H9 (cell line): Measurements from ENCODE around the gene LDLRAD4. TPM values are rescaled to one million over a fixed set of nuclear protein-coding genes. Genes with fewer than 3 reads are reported as not detected.

Source experiments
- DNase-seq: peaks from one replicate; pipeline ENCODE4 v3.0.0-alpha.2; 2017
- H2AFZ ChIP-seq: one replicate; pipeline ENCODE4 v1.6.1; 2013; ENCODE audit warnings: mild to moderate bottlenecking, low read length, control low read depth, moderate library complexity
- H2AK5ac ChIP-seq: 2 replicates; pipeline ENCODE4 v1.6.1; 2013; ENCODE audit warnings: low read length, control low read depth, mixed read lengths; ENCODE audit not compliant: insufficient read length
- H2BK120ac ChIP-seq: one replicate; pipeline ENCODE4 v1.6.1; 2013; ENCODE audit warnings: low read depth, mild to moderate bottlenecking, low read length, control low read depth, inconsistent platforms; ENCODE audit not compliant: poor library complexity, severe bottlenecking
- H2BK12ac ChIP-seq: 2 replicates; pipeline ENCODE4 v1.6.1; 2013; ENCODE audit warnings: low read length, control low read depth, mixed read lengths, low read depth; ENCODE audit not compliant: insufficient read length
- H2BK15ac ChIP-seq: 2 replicates; pipeline ENCODE4 v1.6.1; 2013; ENCODE audit warnings: low read depth, low read length, control low read depth
- H2BK20ac ChIP-seq: one replicate; pipeline ENCODE4 v1.6.1; 2013; ENCODE audit warnings: low read depth, mild to moderate bottlenecking, low read length, control low read depth, inconsistent platforms; ENCODE audit not compliant: poor library complexity, severe bottlenecking
- H2BK5ac ChIP-seq: 2 replicates; pipeline ENCODE4 v1.6.1; 2013; ENCODE audit warnings: low read length, control low read depth, mixed read lengths; ENCODE audit not compliant: insufficient read length
- H3K14ac ChIP-seq: 2 replicates; pipeline ENCODE4 v1.6.1; 2013; ENCODE audit warnings: low read length, control low read depth; ENCODE audit not compliant: insufficient read depth
- H3K18ac ChIP-seq: 2 replicates; pipeline ENCODE4 v1.6.1; 2013; ENCODE audit warnings: low read depth, mild to moderate bottlenecking, mixed read lengths, low read length, control low read depth; ENCODE audit not compliant: insufficient read length
- H3K23ac ChIP-seq: 2 replicates; pipeline ENCODE4 v1.6.1; 2013; ENCODE audit warnings: low read length, control low read depth, mixed read lengths, low read depth; ENCODE audit not compliant: insufficient read length
- H3K23me2 ChIP-seq: 2 replicates; pipeline ENCODE4 v1.6.1; 2013; ENCODE audit warnings: low read depth, mild to moderate bottlenecking, mixed read lengths, low read length, control low read depth; ENCODE audit not compliant: insufficient read length, poor library complexity, severe bottlenecking
- H3K27ac ChIP-seq: 2 replicates; pipeline ENCODE4 v1.5.1; 2013; ENCODE audit warnings: low read length, control low read depth, mixed read lengths, low read depth; ENCODE audit not compliant: insufficient read length
- H3K27me3 ChIP-seq: 2 replicates; pipeline ENCODE4 v1.6.1; 2013; ENCODE audit warnings: low read length, control low read depth, inconsistent platforms; ENCODE audit not compliant: insufficient read depth
- H3K4ac ChIP-seq: 2 replicates; pipeline ENCODE4 v1.6.1; 2013; ENCODE audit warnings: low read depth, mild to moderate bottlenecking, control low read depth, inconsistent platforms, low read length, moderate library complexity
- H3K4me1 ChIP-seq: 2 replicates; pipeline ENCODE4 v1.6.1; 2013; ENCODE audit warnings: low read length, control low read depth, inconsistent platforms; ENCODE audit not compliant: insufficient read depth
- H3K4me2 ChIP-seq: 2 replicates; pipeline ENCODE4 v1.6.1; 2013; ENCODE audit warnings: low read length, control low read depth, mixed read lengths; ENCODE audit not compliant: insufficient read length, insufficient read depth
- H3K56ac ChIP-seq: 2 replicates; pipeline ENCODE4 v1.6.1; 2013; ENCODE audit warnings: low read depth, mild to moderate bottlenecking, mixed read lengths, low read length, control low read depth; ENCODE audit not compliant: insufficient read length
- H3K79me1 ChIP-seq: 2 replicates; pipeline ENCODE4 v1.6.1; 2013; ENCODE audit warnings: low read depth, mild to moderate bottlenecking, moderate library complexity, low read length, control low read depth, inconsistent platforms; ENCODE audit not compliant: insufficient read depth, poor library complexity, severe bottlenecking
- H3K79me2 ChIP-seq: 2 replicates; pipeline ENCODE4 v1.6.1; 2013; ENCODE audit warnings: low read length, control low read depth, inconsistent platforms; ENCODE audit not compliant: insufficient read depth
- H3K9ac ChIP-seq: 2 replicates; pipeline ENCODE4 v1.6.1; 2013; ENCODE audit warnings: low read length, control low read depth, mixed read lengths; ENCODE audit not compliant: insufficient read length; ENCODE audit errors: extremely low read depth
- H3K9me3 ChIP-seq: one replicate; pipeline ENCODE4 v1.6.1; 2013; ENCODE audit warnings: low read depth, low read length, inconsistent platforms; ENCODE audit not compliant: control insufficient read depth
- H3T11ph ChIP-seq: one replicate; pipeline ENCODE4 v1.6.1; 2013; ENCODE audit warnings: mild to moderate bottlenecking, low read length, control low read depth, inconsistent platforms
- H4K20me1 ChIP-seq: one replicate; pipeline ENCODE4 v1.6.1; 2013; ENCODE audit not compliant: control insufficient read depth, insufficient read length, insufficient read depth
- H4K5ac ChIP-seq: 2 replicates; pipeline ENCODE4 v1.6.1; 2013; ENCODE audit warnings: low read depth, mild to moderate bottlenecking, mixed read lengths, low read length, control low read depth; ENCODE audit not compliant: insufficient read length
- H4K8ac ChIP-seq: replicated peaks from 2 replicates; pipeline ENCODE4 v1.6.1; 2013; ENCODE audit warnings: low read length, control low read depth, mixed read lengths, low read depth; ENCODE audit not compliant: insufficient read length
- H4K91ac ChIP-seq: 2 replicates; pipeline ENCODE4 v1.6.1; 2013; ENCODE audit warnings: low read depth, mild to moderate bottlenecking, moderate library complexity, mixed read lengths, low read length, control low read depth; ENCODE audit not compliant: insufficient read length
- H3K27ac Mint-ChIP-seq, 3 experiments: 2 replicates in 2 of 3; 3 replicates in 1 of 3; pipeline ENCODE4 v1.8.0; 2020 to 2021; ENCODE audit warnings: mixed read lengths in 3 of 3, mild to moderate bottlenecking in 1 of 3, moderate library complexity in 1 of 3
- H3K27me3 Mint-ChIP-seq: 2 replicates; pipeline ENCODE4 v1.8.0; 2021; ENCODE audit warnings: low read depth, mild to moderate bottlenecking, moderate library complexity, mixed read lengths
- H3K36me3 Mint-ChIP-seq, 3 experiments: 2 replicates in 2 of 3; 3 replicates in 1 of 3; pipeline ENCODE4 v1.8.0; 2020 to 2021; ENCODE audit warnings: low read depth in 3 of 3, mixed read lengths in 3 of 3; ENCODE audit not compliant: insufficient read depth in 1 of 3
- H3K4me1 Mint-ChIP-seq, 2 experiments: 2 replicates each; pipeline ENCODE4 v1.8.0; 2020; ENCODE audit warnings: mixed read lengths in 2 of 2
- H3K4me3 Mint-ChIP-seq, 2 experiments: 2 replicates in 1 of 2; 3 replicates in 1 of 2; pipeline ENCODE4 v1.8.0; 2020 to 2021; ENCODE audit warnings: mild to moderate bottlenecking in 2 of 2, mixed read lengths in 2 of 2, moderate library complexity in 1 of 2
- H3K9me3 Mint-ChIP-seq, 2 experiments: 2 replicates in 1 of 2; 3 replicates in 1 of 2; pipeline ENCODE4 v1.8.0; 2020; ENCODE audit warnings: mild to moderate bottlenecking in 2 of 2, mixed read lengths in 2 of 2, moderate library complexity in 1 of 2
- CTCF ChIP-seq: fragments of 200-600 bp; sonication (generic); conservative IDR thresholded peaks from 3 replicates; pipeline ENCODE4 v1.8.0; 2021; ENCODE audit warnings: antibody characterized with exemption, mild to moderate bottlenecking
- WGBS: extraction: QIAGEN DNeasy Blood & Tissue Kit; methylation state at CpG from one replicate; pipeline ENCODE4 v1.1.7; 2013; ENCODE audit warnings: missing lambda C conversion rate, low lambda C conversion rate, mixed read lengths; ENCODE audit not compliant: insufficient read length; ENCODE audit errors: extremely low coverage; 5-methylcytosine and 5-hydroxymethylcytosine counted together
- total RNA-seq: library from RNA; stranded (reverse); gene quantifications from 2 replicates; pipeline ENCODE4 v1.2.1, GENCODE V29; 2021

The LDLRAD4 gene
- total RNA-seq, 1 experiment from 2014 or later = 3.9 TPM

- no peaks in the 10 kb centered on the region for H3K27me3 ChIP-seq
- H3K79me1 ChIP-seq = no peaks in the 10 kb centered on the region
- Mint-ChIP-seq H3K27me3 (no peaks in the 10 kb centered on the region), H3K4me3 (no peak overlapping the region), H3K4me1 (peaks cover 10 to 12% of the 10 kb centered on the region in 2 experiments), H3K9me3 (no peaks in the 10 kb centered on the region), H3K36me3 (no peaks in the 10 kb centered on the region), H3K27ac (no peak overlapping the region)
- H3K4ac ChIP-seq = no peak overlapping the region
- WGBS = no CpG with 5 or more reads among the region's 17 CpGs
- no peaks in the 10 kb centered on the region for H4K20me1 ChIP-seq
- no peak overlapping the region for H2AFZ ChIP-seq
- TF ChIP-seq CTCF = no peak
- no peak overlapping the region for H3K9ac ChIP-seq
- no peaks in the 10 kb centered on the region for H3K79me2 ChIP-seq
- no peak overlapping the region for H3T11ph ChIP-seq
- H2BK20ac ChIP-seq = no peak overlapping the region
- H3K4me1 ChIP-seq = no peaks in the 10 kb centered on the region
- no peak overlapping the region for H3K14ac ChIP-seq
- no peak overlapping the region for H4K91ac ChIP-seq
- H3K23me2 ChIP-seq = no peaks in the 10 kb centered on the region
- H4K8ac ChIP-seq = no peak overlapping the region
- H3K27ac ChIP-seq = no peak overlapping the region
- no peaks in the 10 kb centered on the region for H3K9me3 ChIP-seq
- no peak for DNase-seq
- H3K4me2 ChIP-seq = no peak overlapping the region
- no peak overlapping the region for H3K18ac ChIP-seq
- H4K5ac ChIP-seq = no peak overlapping the region
- H2AK5ac ChIP-seq = no peak overlapping the region
- no peak overlapping the region for H2BK12ac ChIP-seq
- no peak overlapping the region for H2BK120ac ChIP-seq
- no peak overlapping the region for H2BK5ac ChIP-seq
- H3K56ac ChIP-seq = no peak overlapping the region
- no peak overlapping the region for H3K23ac ChIP-seq
- H2BK15ac ChIP-seq = no peak overlapping the region
Measured at GRCh38 chr18:13570216-13570615, 351.7 kb downstream of the LDLRAD4 start.
